WERI-Rb-1 (cell line): ENCODE data around the gene CLCN2.

ENCODE experiments used
- DNase-seq: peaks from one replicate; pipeline ENCODE4 v3.0.0-alpha.2; 2020
- H3K27ac ChIP-seq: fragments of 250-450 bp; sonication (Bioruptor Pico); 2 replicates; pipeline ENCODE4 v1.5.1; 2020; ENCODE audit warnings: mild to moderate bottlenecking, moderate library complexity
- H3K27me3 ChIP-seq: fragments of 250-450 bp; sonication (Bioruptor Pico); 2 replicates; pipeline ENCODE4 v1.5.1; 2021; ENCODE audit warnings: mild to moderate bottlenecking, low read depth, moderate library complexity; ENCODE audit not compliant: insufficient read depth, severe bottlenecking
- H3K36me3 ChIP-seq: fragments of 250-450 bp; sonication (Bioruptor Pico); 2 replicates; pipeline ENCODE4 v1.5.1; 2020; ENCODE audit warnings: mild to moderate bottlenecking, moderate library complexity
- H3K4me3 ChIP-seq: 2 replicates; pipeline ENCODE4 v1.5.1; 2011; ENCODE audit warnings: low read depth, mild to moderate bottlenecking, control low read depth, low read length
- H3K9me3 ChIP-seq: fragments of 250-450 bp; sonication (Bioruptor Pico); 2 replicates; pipeline ENCODE4 v1.5.1; 2021; ENCODE audit warnings: mild to moderate bottlenecking, moderate library complexity; ENCODE audit not compliant: severe bottlenecking
- TF ChIP-seq, protein P1 (sequence below): IDR thresholded peaks from 2 replicates; pipeline ENCODE4 v1.5.1; 2011; ENCODE audit warnings: low read depth, mild to moderate bottlenecking, control low read depth, inconsistent platforms, low read length

Gene CLCN2

DNA sequence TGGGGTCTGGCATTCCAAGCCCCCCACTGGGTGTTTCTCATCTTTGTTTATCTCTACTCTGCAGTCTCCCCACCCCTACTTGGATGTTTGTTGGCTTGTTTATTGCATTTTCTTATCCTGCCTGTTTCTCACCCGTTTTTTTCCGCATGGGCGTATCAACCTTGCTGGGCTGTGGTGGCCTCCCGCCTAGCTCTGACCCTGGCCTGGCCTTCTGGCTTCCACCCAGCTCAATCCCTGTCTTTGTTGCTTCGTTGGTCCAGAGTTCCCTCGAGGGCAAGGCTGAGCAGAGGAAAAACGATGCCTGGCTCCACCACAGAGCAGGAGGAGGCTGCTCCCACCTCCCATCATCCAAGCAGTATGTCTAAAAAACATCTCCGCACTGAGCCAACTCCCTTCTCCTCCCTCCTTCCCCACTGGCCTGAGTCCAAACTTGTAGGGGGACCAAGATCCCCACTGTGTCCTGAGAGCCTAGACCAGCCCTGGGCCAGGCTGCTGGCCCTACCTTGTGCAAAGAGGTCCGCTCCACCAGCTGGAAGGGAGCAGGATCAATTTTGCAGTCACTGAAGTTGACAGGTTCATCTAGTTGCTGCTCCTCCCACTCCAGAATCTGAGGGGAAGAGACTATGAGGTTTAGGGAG is 9.8 kb downstream of the CLCN2 start:
- H3K36me3 ChIP-seq = peaks cover 45% of the 10 kb centered on the region
- no peak for DNase-seq
- H3K4me3 ChIP-seq = no peak overlapping the region
- H3K27ac ChIP-seq = no peak overlapping the region
- no peaks in the 10 kb centered on the region for H3K27me3 ChIP-seq
- TF ChIP-seq, protein P1, sequence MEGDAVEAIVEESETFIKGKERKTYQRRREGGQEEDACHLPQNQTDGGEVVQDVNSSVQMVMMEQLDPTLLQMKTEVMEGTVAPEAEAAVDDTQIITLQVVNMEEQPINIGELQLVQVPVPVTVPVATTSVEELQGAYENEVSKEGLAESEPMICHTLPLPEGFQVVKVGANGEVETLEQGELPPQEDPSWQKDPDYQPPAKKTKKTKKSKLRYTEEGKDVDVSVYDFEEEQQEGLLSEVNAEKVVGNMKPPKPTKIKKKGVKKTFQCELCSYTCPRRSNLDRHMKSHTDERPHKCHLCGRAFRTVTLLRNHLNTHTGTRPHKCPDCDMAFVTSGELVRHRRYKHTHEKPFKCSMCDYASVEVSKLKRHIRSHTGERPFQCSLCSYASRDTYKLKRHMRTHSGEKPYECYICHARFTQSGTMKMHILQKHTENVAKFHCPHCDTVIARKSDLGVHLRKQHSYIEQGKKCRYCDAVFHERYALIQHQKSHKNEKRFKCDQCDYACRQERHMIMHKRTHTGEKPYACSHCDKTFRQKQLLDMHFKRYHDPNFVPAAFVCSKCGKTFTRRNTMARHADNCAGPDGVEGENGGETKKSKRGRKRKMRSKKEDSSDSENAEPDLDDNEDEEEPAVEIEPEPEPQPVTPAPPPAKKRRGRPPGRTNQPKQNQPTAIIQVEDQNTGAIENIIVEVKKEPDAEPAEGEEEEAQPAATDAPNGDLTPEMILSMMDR = no peak
- H3K9me3 ChIP-seq = no peaks in the 10 kb centered on the region

DNA sequence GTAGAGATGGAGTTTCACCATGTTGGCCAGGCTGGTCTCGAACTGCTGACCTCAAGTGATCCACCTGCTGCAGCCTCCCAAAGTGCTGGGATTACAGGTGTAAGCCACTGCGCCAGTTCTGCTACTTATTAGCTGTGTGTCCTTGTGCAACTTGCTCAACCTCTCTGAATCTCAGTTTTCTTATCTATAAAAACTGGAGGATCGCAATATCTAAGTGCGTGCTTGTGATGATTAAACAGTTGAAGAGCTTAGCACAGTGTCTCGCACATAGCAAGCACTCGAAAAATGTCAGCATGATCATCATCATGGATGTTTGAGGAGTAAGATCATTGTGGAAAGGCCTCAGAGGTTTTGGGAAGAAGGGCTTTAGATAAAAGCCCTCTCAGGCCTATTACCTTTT is 10.8 kb downstream of the CLCN2 start:
- H3K9me3 ChIP-seq = no peaks in the 10 kb centered on the region
- H3K4me3 ChIP-seq = no peak overlapping the region
- DNase-seq = no peak
- H3K27ac ChIP-seq = no peak overlapping the region
- no peaks in the 10 kb centered on the region for H3K27me3 ChIP-seq
- peaks cover 45% of the 10 kb centered on the region for H3K36me3 ChIP-seq
- TF ChIP-seq, protein P1 = no peak

DNA sequence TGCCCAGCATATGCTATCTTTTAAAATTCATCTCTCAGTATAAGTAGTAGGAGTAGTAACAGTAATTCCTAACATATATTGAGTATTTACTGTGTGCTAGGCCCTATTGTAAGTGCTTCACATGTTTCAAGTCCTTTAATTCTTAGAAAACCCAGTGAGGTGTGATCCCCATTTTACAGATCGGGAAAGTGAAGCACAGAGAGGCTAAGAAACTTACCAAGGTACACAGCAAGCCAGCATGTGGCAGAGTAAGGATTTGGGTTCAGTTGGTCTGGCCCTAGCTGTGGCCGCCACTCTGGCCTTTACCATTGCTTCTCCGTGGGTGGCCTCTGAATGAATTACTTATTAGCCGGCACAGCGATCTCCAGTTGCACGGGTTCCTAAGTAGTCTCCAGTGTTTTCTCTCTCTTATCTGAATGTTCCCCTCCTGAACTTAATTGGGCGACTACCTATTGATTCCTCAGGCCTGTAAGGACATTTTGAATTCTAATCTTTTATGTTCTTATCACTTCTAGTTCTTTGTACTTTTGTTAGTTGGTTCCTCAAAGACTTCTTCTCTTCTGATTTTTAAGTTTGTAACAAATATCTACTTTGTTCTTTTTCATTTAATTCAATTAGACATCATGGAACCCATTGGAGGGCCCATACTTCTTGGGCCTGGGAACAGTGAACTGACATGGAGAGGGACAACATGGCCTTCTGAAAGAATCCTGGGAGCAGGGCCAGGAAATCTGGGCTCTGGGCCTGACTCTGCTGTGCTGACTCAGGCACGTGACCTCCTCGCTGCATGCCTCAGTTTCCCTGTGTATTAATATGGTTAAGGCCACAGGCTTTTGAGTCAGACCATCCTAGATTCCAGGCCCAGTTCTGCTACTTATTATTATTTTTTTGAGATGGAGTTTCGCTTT is 11.6 kb downstream of the CLCN2 start:
- DNase-seq = no peak
- H3K9me3 ChIP-seq = no peaks in the 10 kb centered on the region
- H3K4me3 ChIP-seq = no peak overlapping the region
- peaks cover 38% of the 10 kb centered on the region for H3K36me3 ChIP-seq
- no peak overlapping the region for H3K27ac ChIP-seq
- H3K27me3 ChIP-seq = no peaks in the 10 kb centered on the region
- TF ChIP-seq, protein P1 = no peak

DNA sequence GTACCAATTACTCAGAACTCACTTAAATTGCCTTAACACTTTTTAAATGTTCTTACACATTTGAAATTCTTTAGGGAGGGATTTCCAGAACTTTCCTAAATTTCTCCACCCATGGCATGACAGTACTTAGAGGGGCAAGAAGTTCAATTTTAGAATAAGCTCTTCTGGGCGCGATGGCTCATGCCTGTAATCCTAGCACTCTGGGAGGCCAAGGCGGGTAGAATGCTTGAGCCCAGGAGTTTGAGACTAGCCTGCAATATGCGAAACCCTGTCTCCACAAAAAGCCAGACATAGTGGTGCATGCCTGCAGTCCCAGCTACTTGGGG is 13.4 kb downstream of the CLCN2 start:
- TF ChIP-seq, protein P1 = no peak
- H3K36me3 ChIP-seq = peaks cover 34% of the 10 kb centered on the region

DNA sequence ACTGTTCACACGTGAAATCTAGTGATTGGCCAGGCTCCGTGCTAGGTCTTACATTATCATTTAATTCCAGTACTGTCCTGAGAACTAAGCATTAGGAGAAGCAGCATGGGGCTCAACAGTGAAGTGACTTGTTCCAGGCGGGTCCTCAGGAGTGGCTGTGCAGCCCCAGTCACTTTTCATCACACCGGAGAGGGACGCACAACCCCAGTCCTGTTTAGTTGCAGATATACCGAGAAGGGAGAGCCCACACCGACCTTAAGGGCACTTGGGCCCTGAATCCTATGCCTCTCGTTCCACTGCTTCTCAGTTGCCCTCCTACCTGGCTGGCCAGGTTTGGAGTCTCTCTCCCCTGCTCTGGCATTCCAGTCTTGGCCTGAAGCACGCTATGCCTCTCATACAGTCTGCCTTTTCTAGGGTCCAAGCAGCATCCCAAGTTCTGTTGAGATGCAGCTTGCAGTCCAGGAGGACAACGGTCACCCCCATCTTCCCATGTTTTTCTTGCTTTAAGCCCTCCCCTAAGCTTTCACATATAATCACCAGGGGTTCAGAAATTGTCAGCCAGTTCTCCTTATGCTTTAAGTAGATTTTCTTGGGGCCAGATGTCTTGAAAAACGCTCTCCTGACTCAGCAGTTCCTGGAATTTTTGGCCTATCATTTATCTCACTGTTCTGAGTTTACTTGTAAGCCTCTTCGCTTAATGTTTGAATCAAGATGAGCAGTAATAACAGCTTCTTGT is 13.9 kb downstream of the CLCN2 start:
- Histone ChIP-seq H3K4me3 (no peak overlapping the region), H3K27ac (peak overlapping the region; percentile 68), H3K9me3 (no peaks in the 10 kb centered on the region), H3K36me3 (peaks cover 30% of the 10 kb centered on the region), H3K27me3 (no peaks in the 10 kb centered on the region)
- TF ChIP-seq, protein P1 = no peak
- no peak for DNase-seq

More for the DNA sequence above, 13.4 kb downstream of the CLCN2 start:
- peak overlapping the region; percentile 68 for H3K27ac ChIP-seq
- no peak overlapping the region; the same call in 1 of the 2 replicates for H3K4me3 ChIP-seq
- DNase-seq = peak; percentile 33
- no peaks in the 10 kb centered on the region for H3K27me3 ChIP-seq
- no peaks in the 10 kb centered on the region for H3K9me3 ChIP-seq
